ENCODE data around the gene FZD7.

Gene FZD7

DNA sequence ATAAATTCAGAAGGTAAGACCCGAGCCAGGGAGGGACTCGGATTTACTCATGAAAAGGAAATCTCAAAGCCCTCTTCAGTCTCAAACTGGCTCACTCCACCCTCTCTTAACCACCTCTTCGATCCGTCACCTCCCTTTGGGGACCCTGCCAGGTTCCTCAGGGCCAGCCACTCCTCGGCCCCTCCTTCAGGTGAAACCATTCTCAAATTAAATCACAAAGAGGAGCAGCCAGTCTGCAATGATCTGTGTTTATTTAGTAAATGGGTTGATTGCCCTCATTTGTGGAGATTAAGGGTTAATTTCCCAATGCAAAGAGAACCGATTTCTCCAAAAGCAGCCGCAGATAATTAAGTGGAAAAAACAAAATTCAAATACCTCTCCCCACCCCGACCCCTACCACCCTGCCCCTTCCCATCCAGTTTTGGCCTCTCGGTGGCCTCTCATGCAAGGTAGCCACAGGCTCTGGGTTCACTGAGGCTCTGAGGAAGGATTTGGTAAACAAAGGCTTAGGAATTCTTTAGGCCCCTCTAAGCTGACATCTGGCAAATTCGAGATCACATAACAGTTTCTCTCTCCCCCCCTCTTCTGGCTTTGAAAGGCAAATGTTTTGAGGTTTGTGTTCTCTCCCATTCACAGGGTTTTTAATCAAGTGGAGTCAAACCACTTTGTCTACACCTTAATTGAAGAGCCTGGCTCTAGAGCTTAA lies 10.3 kb upstream of the FZD7 start:
- CTCF ChIA-PET, result no interaction called here
- no peaks in the 10 kb centered on the region for H3K4me1 Mint-ChIP-seq
- DNase-seq, result no peak
- H3K27ac Mint-ChIP-seq, result no peak overlapping the region
- H3K9me3 Mint-ChIP-seq, result no peaks in the 10 kb centered on the region
- peaks cover 38% of the 10 kb centered on the region for H3K27me3 Mint-ChIP-seq
- H3K36me3 Mint-ChIP-seq, result no peaks in the 10 kb centered on the region
- no peak overlapping the region for H3K4me3 Mint-ChIP-seq

DNA sequence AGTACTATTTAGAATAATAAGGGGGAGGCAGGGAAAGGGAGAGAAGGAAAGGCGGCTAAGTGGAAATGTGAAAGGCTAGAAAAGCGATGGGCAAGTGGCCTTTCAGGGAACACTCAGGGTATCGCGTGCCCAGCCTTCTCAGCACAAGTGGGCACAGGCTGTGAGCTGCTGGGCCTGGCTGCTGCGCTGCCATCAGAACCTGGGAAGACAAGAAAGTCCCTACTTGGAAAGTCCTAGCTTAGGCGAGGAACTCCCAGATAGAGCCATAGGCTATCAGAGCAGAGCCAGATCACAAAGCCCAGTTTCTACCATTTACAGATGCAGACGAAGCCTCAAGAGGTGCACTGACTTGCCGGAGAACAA lies 9.8 kb upstream of the FZD7 start:
- no peak for DNase-seq

DNA sequence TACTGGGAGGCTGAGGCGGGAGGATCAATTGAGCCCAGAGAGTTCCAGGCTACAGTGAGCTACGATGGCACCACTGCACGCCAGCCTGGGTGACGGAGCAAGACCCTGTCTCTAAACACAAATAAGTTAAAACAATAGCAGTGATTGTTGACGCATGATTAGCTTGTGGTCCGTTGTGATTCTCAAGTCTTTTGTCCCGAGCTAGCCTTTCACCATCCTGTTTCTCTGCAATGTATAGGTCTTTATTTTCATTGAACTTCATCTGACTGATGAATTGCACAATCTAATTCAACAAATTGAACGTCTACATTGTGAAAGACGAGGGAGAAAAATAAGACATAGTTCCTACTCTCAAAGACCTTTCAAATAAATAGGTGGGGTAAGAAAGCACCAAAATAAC lies 8.8 kb upstream of the FZD7 start:
- CTCF ChIA-PET, result no interaction called here
- Mint-ChIP-seq H3K27me3 (peaks cover 34% of the 10 kb centered on the region), H3K4me3 (no peak overlapping the region), H3K9me3 (no peaks in the 10 kb centered on the region), H3K27ac (no peak overlapping the region), H3K4me1 (no peaks in the 10 kb centered on the region), H3K36me3 (no peaks in the 10 kb centered on the region)
- DNase-seq, result no peak

More for the DNA sequence above, 9.8 kb upstream of the FZD7 start:
- Mint-ChIP-seq H3K9me3 (no peaks in the 10 kb centered on the region), H3K27ac (no peak overlapping the region), H3K4me1 (no peaks in the 10 kb centered on the region), H3K36me3 (no peaks in the 10 kb centered on the region), H3K27me3 (peaks cover 37% of the 10 kb centered on the region), H3K4me3 (no peak overlapping the region)
- CTCF ChIA-PET, result no interaction called here

DNA sequence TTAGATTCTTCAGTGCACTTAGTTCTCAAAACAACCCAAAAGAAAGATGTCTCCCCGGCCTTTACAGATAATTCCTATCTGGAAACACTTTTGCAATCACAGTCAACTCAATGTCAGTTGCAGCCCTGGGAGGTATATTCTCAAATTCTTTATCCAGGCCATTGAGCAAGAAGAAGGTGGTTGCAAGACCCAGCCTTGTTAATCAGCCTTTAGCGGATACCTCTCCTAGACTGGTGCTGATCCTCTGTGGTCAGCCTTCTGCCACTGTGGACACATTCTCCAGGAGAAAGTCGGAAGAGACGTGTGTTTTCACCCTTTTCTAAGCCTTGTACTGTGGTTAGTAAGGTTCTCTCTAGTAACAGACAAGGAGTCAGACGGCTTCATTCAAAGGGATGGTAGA lies 7.8 kb upstream of the FZD7 start:
- no peak overlapping the region for H3K27ac Mint-ChIP-seq
- H3K4me3 Mint-ChIP-seq, result no peak overlapping the region
- H3K4me1 Mint-ChIP-seq, result no peaks in the 10 kb centered on the region
- CTCF ChIA-PET, result no interaction called here
- H3K27me3 Mint-ChIP-seq, result peaks cover 36% of the 10 kb centered on the region
- no peaks in the 10 kb centered on the region for H3K36me3 Mint-ChIP-seq
- H3K9me3 Mint-ChIP-seq, result no peaks in the 10 kb centered on the region
- DNase-seq, result no peak

DNA sequence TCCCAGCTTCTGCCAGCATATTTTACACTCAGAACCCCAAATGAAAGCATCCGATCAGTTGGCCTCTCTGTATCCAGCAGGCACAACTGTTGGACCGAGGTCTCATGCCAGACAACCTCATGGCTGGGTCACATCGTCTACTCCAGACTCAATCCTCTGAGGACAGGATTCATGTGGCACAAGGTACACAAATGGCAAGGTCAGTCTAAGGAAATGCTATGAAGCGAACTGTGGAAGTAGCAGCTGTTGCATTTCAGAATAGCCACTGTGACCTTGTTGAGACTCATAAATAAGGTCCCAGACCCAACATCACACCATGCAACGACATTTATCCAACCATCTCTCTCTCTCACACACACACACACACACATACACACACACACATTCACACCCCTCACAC lies 7.1 kb upstream of the FZD7 start:
- CTCF ChIA-PET, result no interaction called here
- Mint-ChIP-seq H3K4me3 (no peak overlapping the region), H3K27ac (no peak overlapping the region), H3K4me1 (peaks cover under 1% of the 10 kb centered on the region), H3K9me3 (no peaks in the 10 kb centered on the region), H3K36me3 (no peaks in the 10 kb centered on the region), H3K27me3 (peaks cover 43% of the 10 kb centered on the region)
- DNase-seq, result no peak

DNA sequence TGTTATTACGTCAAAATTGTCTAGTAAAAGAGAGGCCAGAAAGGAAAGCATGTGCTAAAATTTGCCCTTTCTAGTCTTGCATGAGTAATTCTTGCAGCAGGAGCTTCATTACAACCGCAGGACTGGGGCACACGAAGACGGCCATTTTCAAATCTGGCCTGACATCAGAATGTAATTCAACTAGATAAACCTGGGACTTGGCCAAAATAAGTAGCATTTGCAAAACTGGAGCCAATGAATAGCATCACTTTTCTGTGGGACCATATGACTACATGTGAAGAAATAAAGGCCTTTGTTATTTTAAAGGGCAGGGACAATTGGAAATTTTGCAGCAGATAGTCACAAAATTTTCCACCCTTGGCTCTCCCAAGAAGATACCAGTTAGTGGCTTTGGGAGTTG lies 3.0 kb upstream of the FZD7 start:
- CTCF ChIA-PET, result no interaction called here
- H3K36me3 Mint-ChIP-seq, result no peaks in the 10 kb centered on the region
- H3K9me3 Mint-ChIP-seq, result no peaks in the 10 kb centered on the region
- H3K27ac Mint-ChIP-seq, result no peak overlapping the region
- H3K4me1 Mint-ChIP-seq, result peaks cover 17% of the 10 kb centered on the region
- H3K4me3 Mint-ChIP-seq, result no peak overlapping the region
- no peak for DNase-seq
- H3K27me3 Mint-ChIP-seq, result peaks cover 59% of the 10 kb centered on the region

DNA sequence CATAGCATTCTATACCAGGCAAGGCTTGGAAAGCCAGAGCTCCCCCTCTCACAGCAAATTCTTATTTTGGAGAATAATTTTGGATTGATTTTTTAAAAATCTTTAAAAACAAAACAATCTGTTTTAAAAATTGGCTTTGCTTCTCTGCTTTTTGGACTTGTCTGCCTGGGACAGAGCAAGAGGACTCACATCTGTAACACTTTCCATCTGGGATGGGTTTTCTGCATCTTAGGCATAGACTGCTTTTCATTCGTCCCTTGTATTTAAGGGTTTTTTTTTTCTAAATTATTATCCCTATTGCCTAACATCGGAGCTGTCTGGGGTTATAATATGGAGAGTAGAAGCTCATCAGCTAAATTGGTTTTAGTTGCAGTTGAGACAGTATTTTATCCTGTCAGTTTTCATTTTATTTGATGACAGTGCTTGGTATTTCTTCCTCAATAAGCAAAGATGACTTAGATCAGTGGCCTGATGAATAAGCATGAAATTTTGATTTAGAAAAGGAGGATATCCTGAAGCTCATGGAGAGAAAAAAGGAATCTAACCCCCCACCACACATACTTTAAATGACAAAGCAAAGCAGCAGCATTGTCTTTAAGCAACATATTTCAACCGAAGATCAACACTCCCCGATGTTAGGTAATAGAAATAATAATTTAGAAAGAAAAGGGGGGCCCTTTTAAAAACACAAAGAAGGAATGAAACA lies 2.3 kb upstream of the FZD7 start:
- Mint-ChIP-seq H3K4me3 (peak overlapping the region; percentile 74), H3K27ac (no peak overlapping the region), H3K4me1 (peaks cover 17% of the 10 kb centered on the region), H3K9me3 (no peaks in the 10 kb centered on the region), H3K36me3 (no peaks in the 10 kb centered on the region), H3K27me3 (peaks cover 52% of the 10 kb centered on the region)
- no peak for DNase-seq
- CTCF ChIA-PET, result no interaction called here

DNA sequence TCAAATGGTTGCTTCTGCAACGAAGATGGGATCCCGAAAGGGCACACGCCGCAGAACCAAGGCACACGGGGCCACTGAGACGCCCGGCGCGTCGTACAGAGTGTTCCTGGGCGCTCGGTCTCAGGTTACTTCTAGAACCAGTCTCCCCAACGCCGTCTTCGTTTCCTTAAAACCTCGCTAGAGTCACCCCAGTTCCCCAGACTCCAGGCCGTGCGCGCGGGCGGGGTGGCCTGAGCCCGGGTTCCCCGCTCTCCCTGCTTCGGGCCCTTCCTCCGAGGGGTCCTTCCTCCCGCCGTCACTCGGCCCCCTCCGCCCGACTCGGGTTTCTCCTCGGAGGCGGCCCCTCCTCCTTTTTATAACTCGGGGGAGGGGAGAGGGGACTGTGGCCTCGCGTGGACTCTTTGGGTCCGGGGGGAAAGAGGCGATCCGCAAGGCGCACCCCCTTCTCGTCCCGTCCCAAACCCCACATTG lies 774 bp upstream of the FZD7 start:
- CTCF ChIA-PET, result no interaction called here
- H3K4me3 Mint-ChIP-seq, result peak overlapping the region; percentile 74
- no peaks in the 10 kb centered on the region for H3K36me3 Mint-ChIP-seq
- peaks cover 42% of the 10 kb centered on the region for H3K27me3 Mint-ChIP-seq
- peak; percentile 60 for DNase-seq
- no peaks in the 10 kb centered on the region for H3K9me3 Mint-ChIP-seq
- H3K27ac Mint-ChIP-seq, result no peak overlapping the region
- H3K4me1 Mint-ChIP-seq, result peaks cover 17% of the 10 kb centered on the region

DNA sequence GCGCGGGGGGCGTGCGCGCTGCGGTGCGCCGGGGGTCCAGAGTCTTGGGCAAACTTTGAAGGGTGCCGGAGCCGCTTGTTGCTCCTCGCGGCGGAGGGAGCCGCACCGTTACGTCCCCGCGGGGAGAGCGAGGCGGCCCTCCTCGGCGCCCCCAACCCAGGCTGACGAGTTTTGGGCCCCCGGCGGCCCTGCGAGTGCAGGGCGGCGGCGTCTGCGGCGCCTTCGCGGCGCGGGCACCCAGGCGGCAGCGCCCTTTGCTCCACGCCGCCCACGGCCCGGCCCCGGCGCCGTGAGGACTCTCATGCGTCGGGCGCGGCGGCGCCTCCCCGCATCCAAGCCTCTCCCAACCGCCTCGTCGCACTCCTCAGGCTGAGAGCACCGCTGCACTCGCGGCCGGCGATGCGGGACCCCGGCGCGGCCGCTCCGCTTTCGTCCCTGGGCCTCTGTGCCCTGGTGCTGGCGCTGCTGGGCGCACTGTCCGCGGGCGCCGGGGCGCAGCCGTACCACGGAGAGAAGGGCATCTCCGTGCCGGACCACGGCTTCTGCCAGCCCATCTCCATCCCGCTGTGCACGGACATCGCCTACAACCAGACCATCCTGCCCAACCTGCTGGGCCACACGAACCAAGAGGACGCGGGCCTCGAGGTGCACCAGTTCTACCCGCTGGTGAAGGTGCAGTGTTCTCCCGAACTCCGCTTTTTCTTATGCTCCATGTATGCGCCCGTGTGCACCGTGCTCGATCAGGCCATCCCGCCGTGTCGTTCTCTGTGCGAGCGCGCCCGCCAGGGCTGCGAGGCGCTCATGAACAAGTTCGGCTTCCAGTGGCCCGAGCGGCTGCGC lies 814 bp downstream of the FZD7 start:
- H3K27ac Mint-ChIP-seq, result no peak overlapping the region
- H3K4me3 Mint-ChIP-seq, result peak overlapping the region; percentile 82
- CTCF ChIA-PET, result no interaction called here
- no peaks in the 10 kb centered on the region for H3K36me3 Mint-ChIP-seq
- DNase-seq, result no peak
- no peaks in the 10 kb centered on the region for H3K9me3 Mint-ChIP-seq
- H3K4me1 Mint-ChIP-seq, result peaks cover 17% of the 10 kb centered on the region
- peaks cover 54% of the 10 kb centered on the region for H3K27me3 Mint-ChIP-seq

DNA sequence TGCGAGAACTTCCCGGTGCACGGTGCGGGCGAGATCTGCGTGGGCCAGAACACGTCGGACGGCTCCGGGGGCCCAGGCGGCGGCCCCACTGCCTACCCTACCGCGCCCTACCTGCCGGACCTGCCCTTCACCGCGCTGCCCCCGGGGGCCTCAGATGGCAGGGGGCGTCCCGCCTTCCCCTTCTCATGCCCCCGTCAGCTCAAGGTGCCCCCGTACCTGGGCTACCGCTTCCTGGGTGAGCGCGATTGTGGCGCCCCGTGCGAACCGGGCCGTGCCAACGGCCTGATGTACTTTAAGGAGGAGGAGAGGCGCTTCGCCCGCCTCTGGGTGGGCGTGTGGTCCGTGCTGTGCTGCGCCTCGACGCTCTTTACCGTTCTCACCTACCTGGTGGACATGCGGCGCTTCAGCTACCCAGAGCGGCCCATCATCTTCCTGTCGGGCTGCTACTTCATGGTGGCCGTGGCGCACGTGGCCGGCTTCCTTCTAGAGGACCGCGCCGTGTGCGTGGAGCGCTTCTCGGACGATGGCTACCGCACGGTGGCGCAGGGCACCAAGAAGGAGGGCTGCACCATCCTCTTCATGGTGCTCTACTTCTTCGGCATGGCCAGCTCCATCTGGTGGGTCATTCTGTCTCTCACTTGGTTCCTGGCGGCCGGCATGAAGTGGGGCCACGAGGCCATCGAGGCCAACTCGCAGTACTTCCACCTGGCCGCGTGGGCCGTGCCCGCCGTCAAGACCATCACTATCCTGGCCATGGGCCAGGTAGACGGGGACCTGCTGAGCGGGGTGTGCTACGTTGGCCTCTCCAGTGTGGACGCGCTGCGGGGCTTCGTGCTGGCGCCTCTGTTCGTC lies 1.7 kb downstream of the FZD7 start:
- Mint-ChIP-seq H3K27me3 (peaks cover 52% of the 10 kb centered on the region), H3K4me1 (peaks cover 17% of the 10 kb centered on the region), H3K4me3 (no peak overlapping the region), H3K9me3 (no peaks in the 10 kb centered on the region), H3K27ac (no peak overlapping the region), H3K36me3 (no peaks in the 10 kb centered on the region)
- CTCF ChIA-PET, result no interaction called here
- DNase-seq, result peak; percentile 46

DNA sequence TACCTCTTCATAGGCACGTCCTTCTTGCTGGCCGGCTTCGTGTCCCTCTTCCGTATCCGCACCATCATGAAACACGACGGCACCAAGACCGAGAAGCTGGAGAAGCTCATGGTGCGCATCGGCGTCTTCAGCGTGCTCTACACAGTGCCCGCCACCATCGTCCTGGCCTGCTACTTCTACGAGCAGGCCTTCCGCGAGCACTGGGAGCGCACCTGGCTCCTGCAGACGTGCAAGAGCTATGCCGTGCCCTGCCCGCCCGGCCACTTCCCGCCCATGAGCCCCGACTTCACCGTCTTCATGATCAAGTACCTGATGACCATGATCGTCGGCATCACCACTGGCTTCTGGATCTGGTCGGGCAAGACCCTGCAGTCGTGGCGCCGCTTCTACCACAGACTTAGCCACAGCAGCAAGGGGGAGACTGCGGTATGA lies 2.3 kb downstream of the FZD7 start:
- Mint-ChIP-seq H3K27ac (no peak overlapping the region), H3K4me3 (no peak overlapping the region), H3K9me3 (no peaks in the 10 kb centered on the region), H3K36me3 (no peaks in the 10 kb centered on the region), H3K27me3 (peaks cover 48% of the 10 kb centered on the region), H3K4me1 (peaks cover 17% of the 10 kb centered on the region)
- CTCF ChIA-PET, result no interaction called here
- no peak for DNase-seq

DNA sequence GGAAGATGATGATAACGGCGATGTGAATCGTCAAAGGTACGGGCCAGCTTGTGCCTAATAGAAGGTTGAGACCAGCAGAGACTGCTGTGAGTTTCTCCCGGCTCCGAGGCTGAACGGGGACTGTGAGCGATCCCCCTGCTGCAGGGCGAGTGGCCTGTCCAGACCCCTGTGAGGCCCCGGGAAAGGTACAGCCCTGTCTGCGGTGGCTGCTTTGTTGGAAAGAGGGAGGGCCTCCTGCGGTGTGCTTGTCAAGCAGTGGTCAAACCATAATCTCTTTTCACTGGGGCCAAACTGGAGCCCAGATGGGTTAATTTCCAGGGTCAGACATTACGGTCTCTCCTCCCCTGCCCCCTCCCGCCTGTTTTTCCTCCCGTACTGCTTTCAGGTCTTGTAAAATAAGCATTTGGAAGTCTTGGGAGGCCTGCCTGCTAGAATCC lies 3.0 kb downstream of the FZD7 start:
- Mint-ChIP-seq H3K9me3 (no peaks in the 10 kb centered on the region), H3K4me1 (peaks cover 15% of the 10 kb centered on the region), H3K27ac (no peak overlapping the region), H3K27me3 (peaks cover 46% of the 10 kb centered on the region), H3K4me3 (no peak overlapping the region), H3K36me3 (no peaks in the 10 kb centered on the region)
- DNase-seq, result no peak
- CTCF ChIA-PET, result no interaction called here

DNA sequence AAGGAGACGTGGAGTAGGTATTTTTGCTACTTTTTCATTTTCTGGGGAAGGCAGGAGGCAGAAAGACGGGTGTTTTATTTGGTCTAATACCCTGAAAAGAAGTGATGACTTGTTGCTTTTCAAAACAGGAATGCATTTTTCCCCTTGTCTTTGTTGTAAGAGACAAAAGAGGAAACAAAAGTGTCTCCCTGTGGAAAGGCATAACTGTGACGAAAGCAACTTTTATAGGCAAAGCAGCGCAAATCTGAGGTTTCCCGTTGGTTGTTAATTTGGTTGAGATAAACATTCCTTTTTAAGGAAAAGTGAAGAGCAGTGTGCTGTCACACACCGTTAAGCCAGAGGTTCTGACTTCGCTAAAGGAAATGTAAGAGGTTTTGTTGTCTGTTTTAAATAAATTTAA lies 3.4 kb downstream of the FZD7 start:
- CTCF ChIA-PET, result no interaction called here
- H3K27me3 Mint-ChIP-seq, result peaks cover 45% of the 10 kb centered on the region
- no peaks in the 10 kb centered on the region for H3K9me3 Mint-ChIP-seq
- H3K4me3 Mint-ChIP-seq, result no peak overlapping the region
- no peaks in the 10 kb centered on the region for H3K36me3 Mint-ChIP-seq
- peaks cover 12% of the 10 kb centered on the region for H3K4me1 Mint-ChIP-seq
- DNase-seq, result no peak
- no peak overlapping the region for H3K27ac Mint-ChIP-seq
